GM18526 (cell line): Measurements from ENCODE around the gene CLIC5.

ENCODE experiments used
- POLR2A ChIP-seq: IDR thresholded peaks from 3 replicates; pipeline ENCODE4 v1.6.1; 2011; ENCODE audit not compliant: insufficient read length; ENCODE audit errors: extremely low read depth

CLIC5 gene

GRCh38 chr6:45984788-45985425 is 30.8 kb downstream of the CLIC5 start:
- no peak for TF ChIP-seq POLR2A

DNA sequence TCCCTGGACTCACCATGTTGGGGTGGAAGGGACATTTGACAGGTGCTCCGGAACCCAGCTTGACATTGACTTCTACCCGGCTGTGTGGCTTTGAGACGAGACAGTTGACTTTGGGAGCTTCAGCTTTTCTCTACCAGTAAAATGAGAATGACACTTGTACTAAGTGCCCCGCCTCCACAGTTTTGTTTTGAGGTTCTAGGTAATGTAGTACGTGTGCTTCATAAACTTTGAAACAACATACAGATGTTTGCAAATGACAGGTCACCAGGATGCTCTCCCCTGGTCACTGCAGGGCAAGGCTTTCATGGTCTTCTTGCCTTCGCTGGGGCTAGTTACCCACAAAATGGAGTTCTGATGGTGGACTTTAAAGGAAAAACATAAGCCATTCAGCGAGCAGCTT is 31.3 kb downstream of the CLIC5 start:
- TF ChIP-seq POLR2A: no peak

DNA sequence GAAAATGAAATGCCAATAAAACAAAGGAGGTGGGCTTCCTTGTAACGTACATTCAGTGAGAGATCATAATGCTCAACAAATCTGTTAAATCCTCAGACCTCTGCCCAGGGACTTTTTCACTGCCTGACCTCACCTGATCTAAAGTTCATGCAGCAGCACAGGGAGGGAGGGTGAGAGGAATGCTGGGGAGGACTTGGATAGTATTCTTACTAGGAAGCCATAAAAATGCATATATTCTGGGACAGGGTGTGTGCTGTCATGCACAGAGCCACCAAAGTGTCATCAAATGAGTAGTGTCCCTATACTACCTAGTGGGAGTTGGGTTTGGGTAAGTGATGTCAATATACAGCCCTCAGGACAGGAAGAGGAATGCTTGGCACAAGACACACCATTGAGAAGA is 32.6 kb downstream of the CLIC5 start:
- no peak for TF ChIP-seq POLR2A

GRCh38 chr6:45982280-45983036 is 33.2 kb downstream of the CLIC5 start:
- no peak for TF ChIP-seq POLR2A

- TF ChIP-seq POLR2A: no peak
Observed at GRCh38 chr6:45981046-45981445, 34.6 kb downstream of the CLIC5 start.

DNA sequence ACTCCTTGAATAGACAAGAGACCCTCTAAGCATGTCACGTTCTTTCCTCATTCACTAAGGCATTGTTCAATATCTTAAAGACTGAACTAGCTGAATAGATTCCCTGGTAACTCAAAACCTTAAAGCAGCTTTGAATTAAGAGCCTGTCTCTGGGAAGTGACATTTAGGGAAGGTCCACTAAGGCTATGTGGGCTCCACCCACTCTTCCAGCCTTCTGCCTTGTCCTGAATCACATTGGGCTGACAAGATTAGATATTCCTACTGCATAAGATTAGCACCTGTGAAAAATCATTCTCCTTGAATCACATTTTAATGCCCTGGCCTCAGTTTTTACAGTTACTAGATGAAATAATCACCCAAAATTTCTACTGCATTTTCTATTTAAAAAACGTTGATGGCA is 36.3 kb downstream of the CLIC5 start:
- no peak for TF ChIP-seq POLR2A

DNA sequence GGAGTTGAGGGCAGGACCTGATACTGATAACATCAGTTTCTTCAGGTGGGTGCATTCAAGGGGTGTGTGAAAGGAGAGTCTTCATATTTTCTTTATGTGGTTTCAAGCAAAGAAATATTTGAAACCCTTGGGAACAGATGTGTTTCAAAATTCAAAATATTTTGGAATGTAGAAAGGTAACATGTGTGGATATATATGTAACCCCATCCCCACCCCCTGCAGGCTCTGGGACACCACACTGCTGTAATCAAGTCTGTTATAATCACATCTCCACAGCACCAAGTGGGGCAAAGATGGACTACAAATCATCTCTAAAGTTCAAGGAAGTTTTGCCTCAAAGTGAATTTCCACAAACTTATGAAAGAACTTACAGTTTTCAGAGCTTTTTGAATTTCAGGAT is 41.1 kb downstream of the CLIC5 start:
- TF ChIP-seq POLR2A: no peak

GRCh38 chr6:45972795-45973503 is 42.7 kb downstream of the CLIC5 start:
- TF ChIP-seq POLR2A: no peak

DNA sequence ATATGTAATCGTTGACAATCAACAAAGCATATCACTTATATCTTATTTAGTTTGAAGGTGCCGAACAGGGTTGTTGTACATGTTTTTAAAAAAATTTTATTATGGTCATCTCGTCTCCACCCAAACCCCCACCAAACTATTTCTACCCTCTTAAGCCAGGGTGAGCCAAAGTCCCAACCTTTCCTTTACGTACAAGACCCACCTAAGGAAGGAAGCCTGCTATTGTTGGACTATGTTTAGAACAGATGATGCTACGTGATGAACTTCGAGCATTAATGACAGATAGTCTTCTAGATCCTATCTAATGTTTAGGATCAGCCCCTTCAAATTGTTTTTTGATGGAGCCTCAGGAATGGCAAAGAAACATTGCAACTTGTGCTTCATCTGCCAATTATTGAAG is 44.4 kb downstream of the CLIC5 start:
- TF ChIP-seq POLR2A: no peak

- TF ChIP-seq POLR2A: no peak
Observed at GRCh38 chr6:45970326-45970725, 45.3 kb downstream of the CLIC5 start.

DNA sequence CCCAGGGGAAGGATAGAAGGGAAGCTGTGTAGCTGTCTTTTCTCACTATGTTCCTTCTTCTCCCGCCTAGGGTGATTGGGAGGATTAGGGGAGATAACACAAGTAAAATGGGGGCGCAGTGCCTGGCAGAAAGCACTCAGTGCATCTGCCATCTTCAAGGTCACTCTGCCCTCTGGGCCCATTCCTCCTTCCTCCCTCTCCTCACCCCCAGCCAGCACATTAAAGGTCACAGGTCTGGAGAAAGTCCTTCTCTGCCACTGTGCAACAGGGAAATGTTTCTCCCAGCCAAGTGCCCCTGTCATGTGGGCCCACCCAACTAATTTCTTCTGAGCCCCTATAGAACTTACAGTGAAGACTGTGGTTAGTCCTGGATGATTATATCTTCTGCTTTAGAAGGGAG is 45.8 kb downstream of the CLIC5 start:
- TF ChIP-seq POLR2A: no peak

- no peak for TF ChIP-seq POLR2A
Observed at GRCh38 chr6:45969026-45969425, 46.6 kb downstream of the CLIC5 start.

DNA sequence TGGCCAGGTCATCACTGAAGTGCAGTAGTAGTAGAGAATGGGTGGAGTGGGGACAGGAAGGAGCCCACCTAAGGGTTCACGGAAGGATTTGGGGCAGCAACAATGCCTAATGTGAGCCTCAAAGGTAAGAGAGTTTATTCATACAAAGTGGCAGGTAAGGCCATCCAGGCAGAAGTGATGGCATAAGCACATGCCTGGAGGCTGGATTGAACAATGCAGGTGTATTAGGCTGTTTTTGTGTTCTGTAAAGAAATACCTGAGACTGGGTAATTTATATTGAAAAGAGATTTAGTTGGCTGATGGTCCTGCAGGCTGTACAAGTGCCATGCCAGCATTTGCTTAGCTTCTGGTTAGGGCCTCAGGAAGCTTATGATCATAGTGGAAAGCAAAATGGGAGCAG is 48.3 kb downstream of the CLIC5 start:
- TF ChIP-seq POLR2A: no peak

- no peak for TF ChIP-seq POLR2A
Observed at GRCh38 chr6:45966797-45967196, 48.9 kb downstream of the CLIC5 start.

DNA sequence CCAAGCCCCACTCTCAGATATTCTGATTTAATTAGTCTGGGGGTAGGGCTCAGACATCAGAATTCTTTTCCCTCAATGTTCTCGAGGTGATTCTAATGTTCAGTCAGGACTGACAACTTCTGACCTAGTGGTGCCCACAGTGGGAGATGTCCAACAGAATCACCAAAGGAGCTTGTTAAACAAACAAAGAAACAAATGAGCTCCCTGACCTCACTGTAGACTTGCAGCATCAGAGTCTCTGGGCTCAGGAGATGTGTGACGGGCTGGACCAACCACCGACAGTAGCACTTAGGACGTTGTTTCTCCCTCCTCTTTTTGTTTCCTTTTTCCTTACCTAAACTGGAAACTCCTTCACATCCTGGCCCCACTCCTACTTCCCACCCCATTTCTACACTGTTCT is 49.3 kb downstream of the CLIC5 start:
- no peak for TF ChIP-seq POLR2A

DNA sequence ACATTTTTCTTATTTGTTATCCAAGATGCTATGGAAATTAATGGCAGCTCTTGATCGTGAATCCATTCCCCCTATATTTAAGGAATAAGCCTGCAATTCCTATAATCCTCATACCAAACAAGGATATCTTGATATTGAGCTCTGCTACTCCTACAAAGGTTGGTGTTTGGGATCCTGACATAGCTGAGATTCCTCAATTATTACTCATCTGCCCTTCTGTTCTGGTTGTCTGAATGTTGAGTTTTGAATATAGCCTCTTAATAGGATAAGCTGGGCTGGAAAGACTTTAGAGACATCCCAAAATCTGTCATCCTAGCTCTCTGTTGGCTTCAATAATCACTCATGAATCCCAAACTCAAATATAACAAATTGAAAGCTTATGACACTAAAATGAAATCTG is 49.9 kb downstream of the CLIC5 start:
- TF ChIP-seq POLR2A: no peak
